H1 (cell line): ENCODE results near the gene DNAJC21.

ENCODE experiments used
- EZH2 ChIP-seq: fragments of 200-600 bp; sonication (generic); IDR thresholded peaks from 2 replicates; pipeline ENCODE4 v1.7.1; 2012; ENCODE audit warnings: low read depth, mild to moderate bottlenecking, moderate library complexity, low read length, inconsistent platforms; ENCODE audit not compliant: severe bottlenecking
- MAX ChIP-seq: IDR thresholded peaks from 2 replicates; pipeline ENCODE4 v1.6.1; 2012; ENCODE audit warnings: inconsistent platforms
- TCF12 ChIP-seq: IDR thresholded peaks from 2 replicates; pipeline ENCODE4 v1.6.1; 2011; ENCODE audit warnings: low read depth, mild to moderate bottlenecking, low read length

- TF ChIP-seq EZH2 (no peak), TCF12 (no peak), MAX (no peak)
These were observed 16.3 kb upstream of the DNAJC21 start for GRCh38 chr5:34913072-34913471.
